Right lobe of liver (tissue), 4 donors: Measurements from ENCODE around the gene WHRN.

ENCODE experiments used
- CTCF ChIP-seq, 4 donors: fragments of 200-600 bp in 3 of 4; fragments of 450-650 bp in 1 of 4; IDR thresholded peaks; one replicate each; pipeline versions ENCODE4 v1.5.1 to v1.8.0; 2016 to 2022; ENCODE audit warnings: antibody characterized with exemption in 4 of 4, mild to moderate bottlenecking in 2 of 4
- POLR2A ChIP-seq: fragments of 450-650 bp; IDR thresholded peaks from one replicate; pipeline ENCODE4 v1.6.1; 2017; ENCODE audit warnings: antibody characterized with exemption, mild to moderate bottlenecking
- donor health status: DM: no; HTN: no; CAD: no.
- donor health status: DM: no; HTN: no; CAD: no.
- donor health status: DM: no; HTN: yes; CAD: no.

GRCh38 chr9:114474425-114474824 lies 30.8 kb downstream of the WHRN start:
- TF ChIP-seq CTCF (IDR thresholded peaks at IDR 0.05) (no peak), POLR2A (no peak)
